ENCODE data around the gene FOLR1.
"Not testable (repeated sequence)": the region's sequence is repeated elsewhere in the genome, so short reads cannot be mapped to it uniquely, and the experiment has no call there.

Gene FOLR1

DNA sequence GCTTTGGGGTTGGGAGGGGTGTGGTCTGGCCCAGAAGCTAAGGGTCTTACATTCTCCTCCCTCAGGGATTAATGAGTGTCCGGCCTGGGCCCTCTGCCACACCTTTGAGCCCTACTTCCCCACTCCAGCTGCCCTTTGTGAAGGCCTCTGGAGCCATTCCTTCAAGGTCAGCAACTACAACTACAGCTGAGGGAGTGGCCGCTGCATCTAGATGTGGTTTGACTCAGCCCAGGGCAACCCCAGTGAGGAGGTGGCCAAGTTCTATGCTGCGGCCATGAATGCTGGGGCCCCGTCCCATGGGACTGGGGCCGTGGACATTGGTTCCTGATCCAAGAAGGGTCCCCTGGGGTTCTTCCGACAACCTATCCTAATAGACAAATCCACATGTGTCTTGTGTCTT lies 14.3 kb upstream of the FOLR1 start:
- DNase-seq (ENCODE audit: low read depth) = no peak
- TF ChIP-seq, protein P1, sequence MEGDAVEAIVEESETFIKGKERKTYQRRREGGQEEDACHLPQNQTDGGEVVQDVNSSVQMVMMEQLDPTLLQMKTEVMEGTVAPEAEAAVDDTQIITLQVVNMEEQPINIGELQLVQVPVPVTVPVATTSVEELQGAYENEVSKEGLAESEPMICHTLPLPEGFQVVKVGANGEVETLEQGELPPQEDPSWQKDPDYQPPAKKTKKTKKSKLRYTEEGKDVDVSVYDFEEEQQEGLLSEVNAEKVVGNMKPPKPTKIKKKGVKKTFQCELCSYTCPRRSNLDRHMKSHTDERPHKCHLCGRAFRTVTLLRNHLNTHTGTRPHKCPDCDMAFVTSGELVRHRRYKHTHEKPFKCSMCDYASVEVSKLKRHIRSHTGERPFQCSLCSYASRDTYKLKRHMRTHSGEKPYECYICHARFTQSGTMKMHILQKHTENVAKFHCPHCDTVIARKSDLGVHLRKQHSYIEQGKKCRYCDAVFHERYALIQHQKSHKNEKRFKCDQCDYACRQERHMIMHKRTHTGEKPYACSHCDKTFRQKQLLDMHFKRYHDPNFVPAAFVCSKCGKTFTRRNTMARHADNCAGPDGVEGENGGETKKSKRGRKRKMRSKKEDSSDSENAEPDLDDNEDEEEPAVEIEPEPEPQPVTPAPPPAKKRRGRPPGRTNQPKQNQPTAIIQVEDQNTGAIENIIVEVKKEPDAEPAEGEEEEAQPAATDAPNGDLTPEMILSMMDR (IDR thresholded peaks at IDR 0.05; ENCODE audit: low read length, missing control alignments) = no peak
- H3K4me3 ChIP-seq (replicated peaks; ENCODE audit: low read depth, low read length) = no peak overlapping the region

DNA sequence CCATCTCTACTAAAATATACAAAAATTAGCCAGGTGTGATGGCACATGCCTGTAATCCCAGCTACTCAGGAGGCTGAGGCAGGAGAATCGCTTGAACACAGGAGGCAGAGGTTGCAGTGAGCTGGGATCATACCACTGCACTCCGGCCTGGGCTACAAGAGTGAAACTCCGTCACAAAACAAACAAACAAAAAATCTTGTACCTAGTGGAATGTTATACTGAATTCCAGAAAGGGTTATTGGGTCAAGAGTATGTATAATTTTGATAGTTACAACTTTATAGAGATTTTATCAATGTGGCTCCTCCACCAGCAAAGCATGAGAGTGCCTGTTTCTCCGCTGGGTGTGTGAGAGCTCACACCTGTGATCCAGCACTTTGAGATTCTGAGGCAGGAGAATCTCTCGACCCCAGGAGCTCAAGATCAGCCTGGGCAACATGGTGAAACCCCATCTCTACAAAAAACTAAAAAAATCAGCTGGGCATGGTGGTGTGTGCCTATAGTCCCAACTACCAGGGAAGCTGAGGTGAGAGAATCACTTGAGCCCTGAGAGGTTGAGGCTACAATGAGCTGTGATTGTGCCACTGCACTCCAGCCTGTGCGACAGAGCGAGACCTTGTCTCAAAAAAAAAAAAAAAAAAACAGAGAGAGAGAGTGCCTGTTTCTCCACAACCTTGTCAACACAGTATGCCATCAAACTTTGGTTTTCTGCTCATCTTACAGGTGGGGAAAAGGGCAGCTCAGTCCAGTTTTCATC lies 12.7 kb upstream of the FOLR1 start:
- no peak for DNase-seq (ENCODE audit: low read depth)

DNA sequence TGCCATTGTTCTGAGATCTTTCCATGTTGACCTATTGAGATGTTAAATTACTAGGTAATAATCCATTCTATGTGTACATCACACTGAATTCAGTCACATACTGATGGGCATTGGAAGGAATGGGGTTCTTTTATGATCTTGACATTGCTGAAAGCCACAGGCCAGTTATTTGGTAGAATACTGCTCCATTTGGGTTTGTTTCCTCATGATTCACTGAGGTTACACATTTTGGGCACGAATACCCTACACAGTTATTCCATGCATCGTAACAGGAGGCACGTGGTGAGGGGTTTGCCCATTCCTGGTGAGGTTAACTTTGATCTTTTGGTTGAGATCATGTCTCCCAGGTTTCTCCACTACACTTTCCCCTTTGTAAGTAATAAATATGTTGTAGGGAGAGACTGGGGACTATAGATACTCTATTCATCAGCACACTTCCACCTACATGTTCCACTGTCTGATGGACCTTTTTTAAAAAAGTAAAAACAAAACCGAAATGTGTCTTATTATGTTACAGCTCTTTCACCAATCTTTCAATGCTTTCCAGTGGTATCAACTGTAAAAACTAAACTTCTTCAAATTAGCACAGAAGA lies 12.0 kb upstream of the FOLR1 start:
- DNase-seq (ENCODE audit: low read depth) = no peak
- TF ChIP-seq, protein P1 (IDR thresholded peaks at IDR 0.05; ENCODE audit: low read length, missing control alignments) = no peak

More for the DNA sequence above, 12.7 kb upstream of the FOLR1 start:
- TF ChIP-seq, protein P1 (IDR thresholded peaks at IDR 0.05; ENCODE audit: low read length, missing control alignments) = no peak
- no peak overlapping the region for H3K4me3 ChIP-seq (replicated peaks; ENCODE audit: low read depth, low read length)

DNA sequence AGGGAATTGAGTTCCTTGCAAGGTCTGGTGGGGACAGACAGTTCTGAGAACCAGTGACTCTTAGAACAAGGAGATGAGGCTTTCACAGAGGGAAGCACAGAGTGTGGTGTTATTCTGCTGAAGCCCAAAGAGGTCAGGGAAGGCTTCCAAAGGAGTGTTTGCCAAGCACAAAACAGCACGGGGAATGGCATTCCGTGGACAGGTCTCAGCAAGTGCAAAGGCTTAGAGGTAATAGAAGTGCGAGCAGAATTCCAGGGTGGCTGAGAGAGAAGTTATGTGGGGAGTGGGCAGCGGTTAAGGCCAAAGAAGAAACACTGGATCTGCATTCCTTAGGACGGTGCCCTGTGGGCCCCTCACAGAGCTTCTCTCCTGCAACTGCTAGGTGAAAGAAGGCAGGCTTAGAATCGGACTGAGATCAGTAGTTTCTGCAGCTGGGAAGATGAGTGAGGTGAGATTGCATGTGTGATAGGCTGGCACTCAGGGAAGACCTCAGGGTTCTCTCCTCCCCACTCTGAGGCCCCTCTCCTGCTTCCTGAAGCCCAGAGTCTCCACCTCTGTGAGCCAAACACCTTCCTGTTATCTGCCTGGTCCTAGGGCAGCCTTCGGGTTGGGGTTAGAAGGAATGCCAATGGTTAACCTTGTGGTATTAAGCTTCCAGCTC lies 10.9 kb upstream of the FOLR1 start:
- not testable (repeated sequence) for H3K4me3 ChIP-seq (replicated peaks; ENCODE audit: low read depth, low read length); DNase-seq (ENCODE audit: low read depth)

More for the DNA sequence above, 12.0 kb upstream of the FOLR1 start:
- H3K4me3 ChIP-seq (replicated peaks; ENCODE audit: low read depth, low read length) = no peak overlapping the region

DNA sequence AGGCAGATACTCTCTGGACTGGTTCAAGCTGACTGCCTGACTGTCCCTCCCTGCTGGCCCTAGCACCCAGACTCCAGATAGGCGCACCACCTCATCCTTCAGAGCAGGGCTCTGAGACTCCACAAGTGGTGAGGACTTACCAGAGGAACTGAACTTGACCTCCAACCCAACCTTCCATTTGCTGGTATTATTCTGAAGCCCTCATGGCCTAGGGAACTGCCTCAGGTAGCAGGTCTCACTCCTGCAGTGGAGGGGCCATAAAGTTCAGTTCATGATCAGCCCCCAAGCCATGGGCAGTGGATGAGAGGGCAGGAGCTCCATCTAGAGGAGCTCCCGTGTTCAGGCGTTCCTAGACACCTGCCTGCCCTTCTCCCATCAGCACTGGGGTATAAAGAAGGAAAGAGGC lies 10.4 kb upstream of the FOLR1 start:
- TF ChIP-seq, protein P1 (IDR thresholded peaks at IDR 0.05; ENCODE audit: low read length, missing control alignments) = peak; percentile 3
- not testable (repeated sequence) for DNase-seq (ENCODE audit: low read depth); H3K4me3 ChIP-seq (replicated peaks; ENCODE audit: low read depth, low read length)

DNA sequence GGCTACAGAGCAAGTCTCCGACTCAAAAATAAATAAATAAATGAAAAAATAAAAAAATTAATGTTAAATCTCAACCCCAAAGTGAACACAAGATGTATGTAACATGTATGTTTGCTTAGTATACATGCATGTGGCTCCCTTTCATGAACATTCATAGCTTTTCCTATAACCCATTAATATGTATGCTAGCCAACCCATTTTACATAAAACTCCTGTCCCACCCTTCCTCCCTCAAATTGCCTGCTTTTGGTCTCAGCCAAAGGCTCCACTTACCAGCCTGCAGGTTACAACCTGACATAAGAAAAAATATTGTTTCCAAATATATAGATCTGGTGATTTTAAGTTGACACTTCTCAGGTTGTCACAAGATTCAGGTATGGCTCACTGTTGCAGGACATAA lies 3.7 kb upstream of the FOLR1 start:
- TF ChIP-seq, protein P1 (IDR thresholded peaks at IDR 0.05; ENCODE audit: low read length, missing control alignments) = no peak
- H3K4me3 ChIP-seq (replicated peaks; ENCODE audit: low read depth, low read length) = no peak overlapping the region
- DNase-seq (ENCODE audit: low read depth) = no peak

DNA sequence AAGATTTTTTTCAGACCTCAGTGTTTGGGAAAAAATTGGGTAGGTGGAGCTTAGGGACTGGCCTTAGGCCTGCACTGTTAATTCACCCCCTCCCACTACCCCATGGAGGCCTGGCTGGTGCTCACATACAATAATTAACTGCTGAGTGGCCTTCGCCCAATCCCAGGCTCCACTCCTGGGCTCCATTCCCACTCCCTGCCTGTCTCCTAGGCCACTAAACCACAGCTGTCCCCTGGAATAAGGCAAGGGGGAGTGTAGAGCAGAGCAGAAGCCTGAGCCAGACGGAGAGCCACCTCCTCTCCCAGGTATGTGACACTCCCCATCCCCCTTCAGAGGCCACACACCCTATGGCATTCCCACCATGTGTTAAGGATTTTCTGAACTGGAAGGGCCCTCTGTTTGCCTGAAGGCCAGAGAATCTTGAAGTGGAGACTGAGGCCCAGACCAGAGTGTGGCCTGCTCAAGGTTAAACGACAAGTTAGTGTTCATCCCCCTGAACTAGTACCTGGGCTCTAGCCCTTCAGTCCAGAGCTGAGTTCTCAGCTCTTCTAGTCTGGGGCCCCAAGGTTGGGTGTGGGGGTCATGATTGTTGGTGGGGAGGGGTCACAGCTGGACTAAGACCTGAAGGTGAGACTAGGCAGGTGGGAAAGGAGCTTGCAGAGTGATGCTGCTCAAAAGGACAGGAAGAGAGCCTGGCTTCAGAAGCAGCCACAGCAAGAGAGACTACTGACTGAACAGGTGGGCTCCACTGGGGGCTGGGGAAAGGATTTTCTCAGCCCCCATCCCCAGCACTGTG lies 2.3 kb upstream of the FOLR1 start:
- DNase-seq (ENCODE audit: low read depth) = no peak
- no peak overlapping the region for H3K4me3 ChIP-seq (replicated peaks; ENCODE audit: low read depth, low read length)
- TF ChIP-seq, protein P1 (IDR thresholded peaks at IDR 0.05; ENCODE audit: low read length, missing control alignments) = no peak
